K562 (cell line): Measurements from ENCODE around the gene MAP4K1. TPM values are rescaled to one million over a fixed set of nuclear protein-coding genes. Genes with fewer than 3 reads are reported as not detected.

Experiments used
- BHLHE40 ChIP-seq: IDR thresholded peaks from 2 replicates; pipeline ENCODE4 v1.6.1; 2011; ENCODE audit warnings: low read length, improper control_type of control experiment
- BRD9 ChIP-seq: fragments of 450-650 bp; IDR thresholded peaks from 2 replicates; pipeline ENCODE4 v1.6.1; 2018; ENCODE audit warnings: low read depth; ENCODE audit not compliant: partially characterized antibody
- CBX5 ChIP-seq: IDR thresholded peaks from 2 replicates; pipeline ENCODE4 v1.6.1; 2014; ENCODE audit warnings: low read depth, borderline replicate concordance
- CHD1 ChIP-seq: fragments of 200-600 bp; sonication (generic); IDR thresholded peaks from one replicate; pipeline ENCODE4 v1.6.1; 2012; ENCODE audit warnings: mild to moderate bottlenecking, moderate library complexity, low read length, inconsistent platforms
- DMBX1 ChIP-seq: fragments of 250-450 bp; sonication (Bioruptor Pico); IDR thresholded peaks from 2 replicates; pipeline ENCODE4 v1.8.0; 2022; ENCODE audit warnings: inconsistent platforms, mild to moderate bottlenecking, moderate library complexity, borderline replicate concordance
- DPF2 ChIP-seq: fragments of 450-650 bp; IDR thresholded peaks from 2 replicates; pipeline ENCODE4 v1.6.1; 2016
- ELF1 ChIP-seq: fragments of 200-800 bp; sonication (Bioruptor generic); IDR thresholded peaks from 2 replicates; pipeline ENCODE4 v1.6.1; 2016; ENCODE audit warnings: missing genetic modification characterization, missing compliant biosample characterization
- ETV1 ChIP-seq: fragments of 450-650 bp; conservative IDR thresholded peaks from 2 replicates; pipeline ENCODE4 v1.6.1; 2016; ENCODE audit warnings: missing genetic modification characterization, control low read depth, low read depth, missing compliant biosample characterization
- FOXJ2 ChIP-seq: fragments of 200-800 bp; sonication (Bioruptor generic); IDR thresholded peaks from 2 replicates; pipeline ENCODE4 v1.6.1; 2016; ENCODE audit warnings: missing genetic modification characterization, missing compliant biosample characterization
- GATAD2A ChIP-seq: fragments of 450-650 bp; IDR thresholded peaks from 2 replicates; pipeline ENCODE4 v1.6.1; 2017
- GTF2F1 ChIP-seq: IDR thresholded peaks from 2 replicates; pipeline ENCODE4 v1.6.1; 2011; ENCODE audit warnings: low read depth, low read length, improper control_type of control experiment
- OTX1 ChIP-seq: fragments of 450-650 bp; formaldehyde crosslinking; IDR thresholded peaks from 2 replicates; pipeline ENCODE4 v1.4.0; 2022; ENCODE audit warnings: mild to moderate bottlenecking
- RBM22 ChIP-seq: fragments of 200-400 bp; formaldehyde crosslinking; IDR thresholded peaks from 2 replicates; pipeline ENCODE4 v1.6.1; 2018; ENCODE audit warnings: low read length, low read depth; ENCODE audit not compliant: poor library complexity, severe bottlenecking
- TAL1 ChIP-seq: fragments of 450-650 bp; IDR thresholded peaks from 2 replicates; pipeline ENCODE4 v1.6.1; 2016; ENCODE audit warnings: mild to moderate bottlenecking
- TARDBP ChIP-seq: fragments of 450-650 bp; IDR thresholded peaks from 2 replicates; pipeline ENCODE4 v1.6.1; 2016
- ZBTB26 ChIP-seq: fragments of 450-650 bp; formaldehyde crosslinking; IDR thresholded peaks from 2 replicates; pipeline ENCODE4 v1.4.0; 2022; ENCODE audit warnings: missing genetic modification characterization
- ZC3H4 ChIP-seq: sonication (generic); formaldehyde crosslinking; IDR thresholded peaks from 2 replicates; pipeline ENCODE4 v1.9.0; 2021; ENCODE audit warnings: missing genetic modification reagents, borderline replicate concordance
- ZNF318 ChIP-seq, 2 experiments: fragments of 450-650 bp; IDR thresholded peaks; 2 replicates each; pipeline ENCODE4 v1.6.1; 2016; ENCODE audit warnings: mild to moderate bottlenecking in 2 of 2, borderline replicate concordance in 1 of 2, low read depth in 1 of 2, moderate library complexity in 1 of 2
- polyA plus RNA-seq, 8 experiments: library from polyadenylated mRNA; depleted of rRNA in 4 of 8; stranded (reverse) in 5 of 8; unstranded in 3 of 8; fragments of >200 nt; fragmentation: Nextera tagmentation in 2 of 8; fragmentation: Illumina TruSeq in 1 of 8; extraction: Ambion mirVana in 2 of 8; extraction: Trizol in 1 of 8; gene quantifications; 2 replicates each; pipeline versions ENCODE4 v1.2.1 to v1.2.3, GENCODE V29; 2011 to 2014; ENCODE audit warnings: inconsistent platforms in 1 of 8, missing spikeins in 1 of 8
- total RNA-seq, 7 experiments: library from RNA; depleted of rRNA in 6 of 7; stranded (reverse); fragments of >200 nt in 6 of 7; fragmentation: Illumina TruSeq in 2 of 7; extraction: Trizol in 2 of 7; gene quantifications; 2 replicates each; pipeline versions ENCODE4 v1.2.1 to v1.2.3, GENCODE V29; 2011 to 2021; ENCODE audit warnings: low replicate concordance in 1 of 7

MAP4K1 gene
- total and polyA plus RNA-seq, 9 of the 15 experiments (the other 6 are each of a cell fraction or from before 2014, with no cell fraction given), result 0.14 to 3.2 (median 0.73) TPM; not detected in 1

- peak; percentile 48 for TF ChIP-seq BHLHE40
- TF ChIP-seq DPF2, result peak; percentile 100
- peak; percentile 98 for TF ChIP-seq BRD9
- TF ChIP-seq RBM22, result no peak
- peak; percentile 66; the same call in 1 of the 2 replicates for TF ChIP-seq DMBX1 (CRISPR knock-in tag)
- TF ChIP-seq ELF1, result no peak; the same call in 1 of the 2 replicates
- TF ChIP-seq GTF2F1, result peak; percentile 65; the same call in 1 of the 2 replicates
- TF ChIP-seq ZNF318 (IDR thresholded peaks at IDR 0.05; ENCODE audit: borderline replicate concordance in 1 of 2, low read depth in 1 of 2), result peak in 1 of 2 experiments; percentile 95; a peak in 2 of 4 replicates
- peak; percentile 78 for TF ChIP-seq FOXJ2 (tag)
- TF ChIP-seq CBX5, result no peak
- peak; percentile 79 for TF ChIP-seq TARDBP
- TF ChIP-seq OTX1 (CRISPR knock-in tag), result peak; percentile 33; the same call in 1 of the 2 replicates
- TF ChIP-seq ZBTB26, result no peak
- TF ChIP-seq GATAD2A, result peak; percentile 90; the same call in 1 of the 2 replicates
- no peak for TF ChIP-seq ZC3H4 (CRISPR knock-in tag)
- no peak for TF ChIP-seq CHD1
- peak; percentile 95 for TF ChIP-seq TAL1
- TF ChIP-seq ETV1 (tag), result peak; percentile 60; the same call in 1 of the 2 replicates
Measured at GRCh38 chr19:38543807-38544568, 73.8 kb downstream of the MAP4K1 start (continued).
